ENCODE data around the gene SVIL.
"Not testable (repeated sequence)": the region's sequence is repeated elsewhere in the genome, so short reads cannot be mapped to it uniquely, and the experiment has no call there.

Gene SVIL

GRCh38 chr10:29554660-29555059 lies 80.1 kb downstream of the SVIL start:
- TF ChIP-seq, protein P1, sequence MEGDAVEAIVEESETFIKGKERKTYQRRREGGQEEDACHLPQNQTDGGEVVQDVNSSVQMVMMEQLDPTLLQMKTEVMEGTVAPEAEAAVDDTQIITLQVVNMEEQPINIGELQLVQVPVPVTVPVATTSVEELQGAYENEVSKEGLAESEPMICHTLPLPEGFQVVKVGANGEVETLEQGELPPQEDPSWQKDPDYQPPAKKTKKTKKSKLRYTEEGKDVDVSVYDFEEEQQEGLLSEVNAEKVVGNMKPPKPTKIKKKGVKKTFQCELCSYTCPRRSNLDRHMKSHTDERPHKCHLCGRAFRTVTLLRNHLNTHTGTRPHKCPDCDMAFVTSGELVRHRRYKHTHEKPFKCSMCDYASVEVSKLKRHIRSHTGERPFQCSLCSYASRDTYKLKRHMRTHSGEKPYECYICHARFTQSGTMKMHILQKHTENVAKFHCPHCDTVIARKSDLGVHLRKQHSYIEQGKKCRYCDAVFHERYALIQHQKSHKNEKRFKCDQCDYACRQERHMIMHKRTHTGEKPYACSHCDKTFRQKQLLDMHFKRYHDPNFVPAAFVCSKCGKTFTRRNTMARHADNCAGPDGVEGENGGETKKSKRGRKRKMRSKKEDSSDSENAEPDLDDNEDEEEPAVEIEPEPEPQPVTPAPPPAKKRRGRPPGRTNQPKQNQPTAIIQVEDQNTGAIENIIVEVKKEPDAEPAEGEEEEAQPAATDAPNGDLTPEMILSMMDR (IDR thresholded peaks at IDR 0.05; ENCODE audit: low read depth, low read length): no peak

GRCh38 chr10:29553544-29554250 lies 81.1 kb downstream of the SVIL start:
- no peak overlapping the region for H3K4me3 ChIP-seq (ENCODE audit: low read depth, low read length)
- TF ChIP-seq, protein P1 (IDR thresholded peaks at IDR 0.05; ENCODE audit: low read depth, low read length): no peak

More at GRCh38 chr10:29554660-29555059, 80.1 kb downstream of the SVIL start:
- no peak overlapping the region for H3K4me3 ChIP-seq (ENCODE audit: low read depth, low read length)

GRCh38 chr10:29553116-29553515 lies 81.7 kb downstream of the SVIL start:
- not testable (repeated sequence) for H3K4me3 ChIP-seq (ENCODE audit: low read depth, low read length)

- not testable (repeated sequence) for H3K4me3 ChIP-seq (ENCODE audit: low read depth, low read length)
These were observed 85.3 kb downstream of the SVIL start for GRCh38 chr10:29549493-29549892.

DNA sequence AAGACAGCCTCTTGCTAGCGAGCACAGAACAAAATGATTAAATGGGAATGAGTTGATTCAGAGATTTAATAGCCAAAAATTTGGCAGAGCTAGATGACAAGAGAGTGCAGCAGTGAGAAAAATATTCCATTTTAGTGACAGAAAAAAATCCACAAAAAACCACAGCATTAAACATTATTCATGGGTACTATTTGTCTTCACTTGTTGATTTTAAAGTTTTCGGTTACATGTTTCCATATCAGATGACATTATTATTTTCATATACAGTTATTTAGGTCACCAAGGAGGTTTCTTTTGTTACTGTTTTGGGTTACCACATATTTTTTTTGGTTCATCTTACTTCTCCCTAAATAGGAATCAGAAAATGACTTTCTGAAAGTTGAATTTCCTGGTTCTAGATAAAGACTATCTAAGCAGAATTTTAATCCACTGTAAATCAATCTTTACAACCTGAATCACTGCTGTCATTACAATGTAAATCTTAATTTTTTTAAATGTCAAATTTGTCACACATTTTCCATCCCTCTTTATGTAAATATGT lies 87.9 kb downstream of the SVIL start:
- TF ChIP-seq, protein P1 (IDR thresholded peaks at IDR 0.05; ENCODE audit: low read depth, low read length): no peak
- H3K4me3 ChIP-seq (ENCODE audit: low read depth, low read length): no peak overlapping the region

DNA sequence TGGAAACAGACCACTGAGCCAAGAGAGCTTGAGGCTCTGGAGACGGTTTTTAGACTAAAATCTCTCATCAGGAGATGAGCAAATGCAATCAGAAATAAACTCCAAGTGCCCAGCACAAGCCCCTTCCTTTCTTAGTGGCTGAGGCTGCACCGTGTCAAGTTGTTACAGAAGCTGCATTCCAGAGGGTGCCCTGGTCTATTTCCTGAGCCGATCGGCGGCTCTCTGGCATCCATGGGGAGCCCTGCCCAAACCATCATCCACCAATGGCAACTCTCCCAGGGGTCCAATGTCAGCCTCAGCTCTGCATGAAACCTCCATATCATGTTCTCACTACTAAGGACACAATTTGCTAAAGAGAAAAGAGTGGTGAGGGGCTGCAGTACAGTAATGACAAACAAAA lies 89.6 kb downstream of the SVIL start:
- H3K4me3 ChIP-seq (ENCODE audit: low read depth, low read length): no peak overlapping the region
- TF ChIP-seq, protein P1 (IDR thresholded peaks at IDR 0.05; ENCODE audit: low read depth, low read length): no peak

GRCh38 chr10:29543715-29544114 lies 91.1 kb downstream of the SVIL start:
- TF ChIP-seq, protein P1 (IDR thresholded peaks at IDR 0.05; ENCODE audit: low read depth, low read length): no peak

GRCh38 chr10:29542723-29543122 lies 92.0 kb downstream of the SVIL start:
- no peak overlapping the region for H3K4me3 ChIP-seq (ENCODE audit: low read depth, low read length)
- TF ChIP-seq, protein P1 (IDR thresholded peaks at IDR 0.05; ENCODE audit: low read depth, low read length): no peak

More at GRCh38 chr10:29543715-29544114, 91.1 kb downstream of the SVIL start:
- H3K4me3 ChIP-seq (ENCODE audit: low read depth, low read length): no peak overlapping the region

Data from WI38 (cell line).